GM19463 (cell line): ENCODE results near the gene TMEM184A.

ENCODE experiments used
- ATAC-seq: cut with Tn5 transposase; IDR thresholded peaks from one replicate; pipeline ENCODE4 v1.9.1; 2021; ENCODE audit warnings: mild to moderate bottlenecking, moderate library complexity; ENCODE audit not compliant: unreplicated experiment

The TMEM184A gene

GRCh38 chr7:1553512-1554210, 2.3 kb downstream of the TMEM184A start:
- no peak for ATAC-seq

DNA sequence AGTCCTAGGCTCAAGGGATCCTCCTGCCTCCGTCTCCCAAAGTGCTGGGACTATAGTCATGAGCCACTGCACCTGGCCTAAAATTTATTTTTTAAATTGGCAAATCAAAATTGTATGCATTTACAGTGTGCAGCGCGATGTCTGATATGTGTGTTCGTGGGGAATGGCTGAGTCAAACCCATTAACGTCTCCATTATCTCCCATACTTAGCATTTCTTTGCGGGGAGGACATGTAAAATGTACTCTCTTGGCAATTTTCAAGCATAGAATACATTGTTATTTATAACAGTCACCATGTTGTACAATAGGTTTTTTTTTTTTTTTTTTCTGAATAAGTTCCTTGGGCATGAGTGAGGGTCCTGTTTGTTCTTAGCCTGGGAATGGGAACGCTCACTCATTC, 3.8 kb downstream of the TMEM184A start:
- ATAC-seq, result no peak

- no peak for ATAC-seq
These were observed 5.2 kb downstream of the TMEM184A start for GRCh38 chr7:1550846-1551155.

- no peak for ATAC-seq
These were observed 5.8 kb downstream of the TMEM184A start for GRCh38 chr7:1550005-1550845.

GRCh38 chr7:1549357-1550004, 6.5 kb downstream of the TMEM184A start:
- ATAC-seq, result no peak

- ATAC-seq, result no peak
These were observed 7.1 kb downstream of the TMEM184A start for GRCh38 chr7:1548944-1549343.

DNA sequence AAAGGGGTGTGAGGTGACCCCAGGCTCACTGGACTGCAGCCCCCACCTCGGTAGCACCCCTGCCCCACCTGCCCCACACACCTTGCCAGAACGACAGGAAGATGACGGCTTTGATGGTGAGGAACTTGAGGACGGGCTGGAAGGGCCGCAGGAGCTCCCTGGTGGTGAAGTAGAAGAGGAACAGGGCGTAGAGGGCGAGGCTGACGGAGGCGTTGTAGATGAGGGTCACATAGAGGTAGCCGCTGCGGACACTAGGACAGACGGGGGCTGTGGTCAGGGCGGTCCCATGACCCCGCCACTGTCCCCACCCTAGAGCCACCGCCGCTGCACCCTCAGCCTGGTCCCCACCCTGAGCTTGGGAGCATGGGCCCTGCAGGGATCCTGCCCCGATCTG, 7.6 kb downstream of the TMEM184A start:
- ATAC-seq, result no peak

DNA sequence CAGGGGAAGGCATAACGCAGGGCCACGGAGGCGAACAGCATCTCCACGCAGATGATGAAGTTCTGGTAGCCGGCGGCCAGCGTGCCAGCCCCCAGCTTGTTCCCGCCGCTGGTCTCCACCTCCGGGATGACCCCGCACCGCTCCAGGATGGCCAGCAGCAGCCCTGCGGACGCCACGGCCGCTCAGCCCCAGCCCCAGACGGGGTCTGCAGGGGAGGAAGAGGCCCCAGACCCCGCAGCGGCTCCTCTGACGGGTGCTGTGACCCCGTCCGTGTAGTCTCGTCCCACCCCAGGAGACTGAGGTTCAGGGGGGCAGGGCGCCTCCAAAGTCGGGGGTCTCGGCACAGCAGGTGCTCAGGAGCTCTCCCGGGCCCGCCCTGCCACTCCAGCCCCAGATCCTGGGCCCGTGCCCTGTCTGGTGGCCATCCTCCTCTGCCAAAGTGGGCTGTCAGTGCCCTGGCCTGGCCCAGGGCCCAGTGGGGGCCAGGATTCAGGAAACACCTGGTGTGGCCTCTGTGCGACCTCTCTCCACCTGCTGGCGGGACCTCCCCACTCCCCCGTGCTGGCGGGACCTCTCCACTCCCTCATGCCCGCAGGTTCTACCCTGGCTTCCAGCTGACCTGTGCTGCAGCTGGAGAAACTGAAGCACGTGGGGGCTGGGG, 8.1 kb downstream of the TMEM184A start:
- ATAC-seq, result no peak

DNA sequence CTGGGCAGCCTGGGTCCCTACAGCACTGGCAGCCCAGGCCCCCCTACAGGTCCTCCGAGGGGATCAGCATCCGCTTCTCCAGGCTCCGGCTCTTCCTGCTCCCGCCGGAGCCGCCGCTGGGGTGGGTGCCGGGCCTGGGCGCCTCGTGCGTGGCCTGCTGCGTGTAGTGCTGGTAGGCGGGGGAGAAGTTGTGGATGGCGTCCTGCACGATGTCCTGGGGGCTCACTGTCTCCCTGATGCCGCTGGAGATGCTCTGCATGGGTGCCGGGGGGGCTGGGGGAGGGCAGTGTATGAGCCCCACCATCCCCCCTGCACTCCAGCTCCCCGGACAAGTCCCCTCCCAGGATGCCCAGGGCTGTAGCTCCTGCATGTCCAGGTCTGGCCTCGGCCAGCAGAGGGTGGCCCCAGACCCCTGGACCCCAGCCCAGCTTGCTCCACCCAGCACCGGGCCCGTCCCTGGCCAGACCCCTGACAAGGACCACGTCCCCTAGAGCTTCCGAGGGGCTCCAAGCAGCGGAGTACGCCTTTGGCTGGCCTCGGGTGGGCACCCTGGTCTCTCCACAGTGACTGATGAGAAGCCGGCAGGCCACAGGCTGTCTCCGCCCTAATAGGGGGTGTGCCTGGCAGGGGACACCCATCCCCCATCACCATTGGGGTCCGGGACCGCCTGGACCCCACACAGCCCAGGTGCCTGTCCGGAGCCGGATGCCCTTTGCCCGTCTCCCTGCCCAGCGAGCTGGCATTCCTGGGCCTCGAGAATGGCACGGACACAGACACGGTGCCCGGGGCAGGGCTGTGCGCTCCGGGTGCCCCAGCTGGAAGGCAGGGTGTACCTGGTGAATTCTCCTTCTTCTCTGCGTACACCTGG, 8.9 kb downstream of the TMEM184A start:
- ATAC-seq, result no peak

DNA sequence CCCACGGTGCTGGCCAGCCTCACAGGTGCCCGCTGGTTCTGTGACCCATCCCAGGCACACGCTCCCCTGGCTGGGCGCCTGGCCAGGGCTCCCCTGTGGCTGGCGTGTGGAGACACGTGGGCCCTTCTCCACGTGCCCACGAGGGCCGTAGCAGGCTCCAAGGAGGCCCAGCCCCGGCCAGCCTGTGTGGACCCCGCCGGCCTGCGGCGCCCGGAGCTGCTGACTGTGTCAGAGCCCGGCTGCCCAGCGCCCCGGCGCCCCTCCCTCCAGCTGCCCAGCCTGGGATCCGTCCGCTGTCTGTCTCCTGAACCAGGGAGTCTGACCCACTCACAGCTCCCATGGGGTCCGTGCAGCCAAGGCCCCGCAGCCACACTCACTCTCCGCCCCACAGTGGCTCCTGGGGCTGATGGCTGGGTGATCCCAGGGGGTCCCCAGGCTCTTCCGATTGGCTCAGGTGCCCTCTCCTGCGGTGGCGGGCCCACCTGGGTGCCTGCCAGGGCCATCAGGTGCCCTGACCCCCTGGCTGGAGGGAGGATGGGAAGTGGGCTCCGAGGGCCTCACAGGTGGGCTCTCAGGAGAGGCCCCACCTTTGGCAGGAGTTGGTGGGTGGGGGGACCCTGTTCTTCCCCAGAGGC, 9.6 kb downstream of the TMEM184A start:
- ATAC-seq, result no peak

DNA sequence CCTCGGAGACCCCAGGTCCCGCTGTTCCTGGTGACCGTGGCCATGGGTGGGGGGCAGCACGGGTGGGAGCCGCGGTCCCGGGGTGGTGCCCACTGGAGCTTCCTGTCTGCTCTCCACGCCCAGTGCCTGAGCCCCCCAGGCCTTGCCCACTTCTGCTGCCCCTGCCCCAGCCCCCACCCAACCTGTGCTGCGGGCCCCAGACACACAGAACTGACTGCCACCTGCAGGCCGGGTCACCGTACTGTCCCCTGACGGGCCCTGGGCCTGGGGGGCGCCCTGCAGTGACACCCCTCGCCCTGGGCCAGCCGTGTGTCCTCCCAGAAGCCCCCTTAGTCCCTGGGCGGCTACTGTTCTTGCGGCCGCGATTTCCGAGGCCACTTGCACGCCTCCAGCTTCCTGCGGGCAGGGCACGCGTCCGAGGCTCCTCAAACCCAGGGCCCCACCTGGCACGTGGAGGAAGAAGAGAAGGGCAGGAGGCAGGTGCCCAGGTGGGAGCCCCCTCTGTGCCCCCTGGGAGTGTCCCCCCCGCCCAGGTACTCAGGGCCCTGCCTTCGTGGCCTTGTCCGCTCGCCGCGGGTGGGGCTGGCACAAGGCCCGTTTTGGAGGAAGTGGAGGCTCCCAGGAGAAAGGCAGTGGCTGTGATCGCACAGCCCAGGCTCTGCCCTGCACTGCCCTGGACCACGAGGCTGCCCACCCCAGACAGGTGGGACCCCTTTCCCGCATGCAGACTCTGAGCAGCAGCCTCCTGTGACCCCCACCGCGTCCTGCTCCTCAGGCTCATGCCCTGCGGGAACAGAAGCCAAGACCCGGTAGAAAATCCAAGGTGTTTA, 10.4 kb downstream of the TMEM184A start:
- no peak for ATAC-seq

DNA sequence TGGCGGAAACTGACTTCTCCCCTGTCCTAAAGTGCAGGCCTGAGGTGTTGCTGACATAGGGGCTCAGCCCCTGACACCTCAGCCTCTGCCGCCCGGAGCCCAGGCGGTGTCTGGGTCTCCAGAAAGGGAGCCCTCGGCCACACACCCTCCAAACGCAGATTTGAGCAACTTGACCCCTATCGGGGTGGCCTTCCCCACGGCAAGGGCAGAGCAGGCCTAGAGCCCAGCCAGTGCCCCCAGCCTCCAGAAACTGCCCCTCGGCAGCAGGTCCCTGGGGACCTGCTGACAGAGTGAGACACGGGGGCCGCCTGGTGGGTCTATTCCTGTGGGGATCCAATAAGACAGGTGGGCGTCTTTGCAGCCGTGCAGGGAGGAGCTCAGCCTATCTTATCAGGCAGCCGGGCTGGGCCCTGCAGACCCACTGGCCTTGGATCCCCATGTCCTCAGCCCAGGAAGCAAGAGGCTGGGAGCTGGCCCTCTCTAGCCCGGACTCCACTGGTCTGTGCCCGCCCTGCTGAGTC, 11.0 kb downstream of the TMEM184A start:
- no peak for ATAC-seq

DNA sequence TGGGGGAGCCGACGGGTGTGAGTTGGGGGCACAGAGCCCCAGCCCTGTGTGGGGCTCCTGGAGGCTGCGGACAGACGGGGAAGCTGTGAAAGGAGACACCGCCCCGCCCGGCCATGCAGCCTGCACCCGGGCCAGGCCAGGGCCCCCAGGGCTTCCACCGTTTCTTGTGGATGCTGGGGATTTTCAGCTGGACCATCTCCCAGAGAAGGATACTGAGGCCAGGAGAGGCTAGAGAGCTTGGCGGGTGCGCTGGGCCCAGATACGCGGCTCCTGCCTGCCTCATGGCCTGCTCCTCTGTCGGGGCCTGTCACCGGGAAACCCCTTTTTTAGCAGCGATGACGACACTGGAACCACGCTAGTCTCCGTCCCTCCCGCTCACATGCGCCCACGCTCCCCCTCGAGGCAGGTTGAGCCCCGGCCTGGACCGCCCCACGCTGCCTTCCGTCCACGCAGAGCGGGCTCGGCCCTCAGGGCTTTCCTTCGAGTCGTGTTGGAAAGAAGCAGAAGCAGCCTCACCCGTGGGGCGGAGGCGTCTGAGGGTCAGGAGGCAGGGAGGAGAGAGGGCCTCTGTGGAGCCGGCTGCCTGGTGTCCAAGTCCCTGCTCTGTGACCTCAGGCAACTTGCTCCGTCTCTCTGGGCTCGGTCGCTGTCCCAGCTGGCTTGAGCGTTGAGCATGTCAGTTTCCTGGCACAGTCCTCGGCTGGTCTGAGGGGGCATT, 11.7 kb downstream of the TMEM184A start:
- ATAC-seq, result no peak

DNA sequence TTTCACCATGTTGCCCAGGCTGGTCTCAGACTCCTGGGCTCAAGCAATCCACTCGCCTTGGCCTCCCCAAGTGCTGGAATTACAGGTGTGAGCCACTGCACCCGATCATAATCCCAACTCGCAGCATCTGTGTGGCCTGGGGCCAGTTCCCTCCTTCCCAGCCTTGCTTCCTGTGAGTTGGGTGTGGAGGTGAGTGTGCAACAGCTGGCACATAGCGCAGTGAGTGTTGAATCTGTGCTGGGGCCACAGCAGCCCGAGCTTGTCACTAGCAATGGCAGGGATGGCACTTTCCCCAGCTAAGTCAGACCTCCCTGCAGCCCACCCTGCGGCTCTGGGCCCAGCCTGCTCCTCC, 12.2 kb downstream of the TMEM184A start:
- no peak for ATAC-seq

DNA sequence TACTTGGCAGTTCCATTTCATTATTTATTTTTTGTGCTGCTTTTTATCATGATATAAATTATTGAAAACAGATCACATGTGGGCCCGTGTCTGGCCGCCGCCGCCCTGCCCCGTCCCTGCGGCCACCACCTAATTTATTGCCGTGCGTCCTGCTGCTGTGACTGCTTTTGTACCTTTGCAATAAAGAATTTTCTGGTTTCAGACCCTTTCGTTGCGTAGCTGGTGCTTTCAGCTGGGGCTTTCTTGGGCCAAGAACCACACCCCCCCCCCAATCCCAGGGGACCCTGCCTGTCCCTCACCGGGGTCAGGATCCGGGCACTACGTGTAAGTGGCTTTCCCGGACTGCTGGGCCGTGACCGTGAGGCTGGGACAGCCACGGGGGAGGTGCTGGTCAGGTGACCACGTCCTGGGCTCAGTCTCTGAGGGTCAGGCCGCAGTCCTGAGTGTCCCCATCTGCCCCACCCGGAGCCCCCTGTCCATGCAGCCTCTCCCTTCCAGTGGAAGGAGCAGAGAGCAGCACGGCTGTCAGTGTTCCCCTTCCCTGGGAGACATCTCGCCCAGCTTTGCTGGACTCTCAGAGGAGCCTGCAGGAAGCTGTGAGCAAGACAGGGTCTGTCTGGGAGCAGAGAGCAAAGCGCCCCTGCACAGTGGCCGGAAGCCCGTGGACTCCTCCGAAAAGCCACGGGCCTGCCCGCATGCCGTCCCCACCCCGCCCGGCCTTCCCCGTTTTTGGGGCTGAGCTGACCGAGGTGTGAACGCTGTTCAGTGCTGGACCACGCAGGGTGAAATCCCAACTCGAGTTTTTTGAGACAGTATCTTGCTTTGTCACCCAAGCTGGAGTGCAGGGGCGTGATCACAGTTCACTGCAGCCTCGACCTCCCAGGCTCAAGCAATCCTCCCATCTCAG, 12.9 kb downstream of the TMEM184A start:
- no peak for ATAC-seq

DNA sequence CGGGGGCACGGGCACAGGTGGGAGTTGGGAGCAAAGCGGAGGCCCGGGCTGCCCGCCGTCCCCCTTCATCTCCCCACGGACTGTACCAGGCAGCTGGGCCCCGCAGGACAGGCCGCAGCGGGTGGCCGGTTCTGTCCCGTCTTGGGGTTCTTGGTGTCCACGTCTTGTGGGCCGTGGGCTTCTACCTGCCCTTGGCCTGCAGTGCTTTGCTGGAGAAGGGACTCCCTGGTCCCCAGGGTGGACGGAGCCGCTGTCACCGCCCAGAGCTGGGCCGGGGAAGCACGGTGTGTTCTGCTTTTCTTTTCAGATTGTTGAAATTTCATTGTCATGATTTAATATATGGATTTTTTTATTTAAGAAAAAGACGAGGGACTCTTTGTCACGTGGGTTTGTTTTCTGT, 13.7 kb downstream of the TMEM184A start:
- no peak for ATAC-seq

DNA sequence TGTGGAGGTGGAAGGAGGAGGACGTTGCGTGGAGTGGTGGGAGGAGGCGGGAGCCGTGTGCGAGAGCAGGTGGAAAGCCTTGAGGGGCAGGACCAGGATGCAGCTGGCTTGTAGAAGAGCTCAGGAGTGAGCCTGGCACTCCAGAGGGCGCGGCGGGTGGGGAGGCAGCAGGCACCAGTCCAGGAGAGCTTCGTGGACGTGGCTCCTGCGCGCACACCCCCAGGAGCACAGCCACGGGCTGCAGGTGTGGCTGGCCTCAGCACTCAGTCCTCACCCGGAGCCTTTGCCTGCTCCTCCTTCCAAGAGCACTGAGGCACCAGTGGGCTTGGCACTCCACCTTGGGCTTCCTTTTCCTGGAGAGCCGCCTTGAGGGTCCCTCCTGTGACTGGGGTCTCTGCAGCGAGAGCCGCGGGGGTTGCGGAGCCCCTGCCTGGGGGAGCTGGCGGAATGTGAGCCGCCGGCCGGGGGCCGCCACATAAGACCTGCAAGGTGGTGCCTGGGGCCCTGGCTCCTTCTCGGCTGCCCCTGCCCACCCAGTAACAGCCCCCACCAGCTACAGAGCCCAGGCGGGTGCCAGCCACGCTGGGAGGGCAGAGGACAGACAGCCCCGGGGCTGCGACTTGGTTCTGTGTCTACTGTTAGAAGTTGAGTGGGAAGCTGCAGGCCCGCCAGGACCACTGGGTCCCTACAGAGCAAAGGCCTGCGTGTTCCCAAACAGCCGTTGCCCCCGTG, 14.4 kb downstream of the TMEM184A start:
- ATAC-seq, result no peak
